Kidney (tissue), 14 donors: ENCODE measurements around the gene STON1. TPM values are rescaled to one million over a fixed set of nuclear protein-coding genes. Genes with fewer than 3 reads are reported as not detected.
"Not testable (repeated sequence)": the region's sequence is repeated elsewhere in the genome, so short reads cannot be mapped to it uniquely, and the experiment has no call there.

Experiments used
- DNase-seq, 5 donors: peaks; one replicate each; pipeline ENCODE4 v3.0.0-alpha.2; 2013 to 2020
- FAIRE-seq: peaks from 2 replicates; lab custom pipeline; 2012; peaks lifted over from hg19 to GRCh38; lab: Jason Lieb, UNC
- H3K27ac ChIP-seq, 2 donors: one replicate each; pipeline ENCODE4 v1.7.0; 2013; ENCODE audit warnings: low read depth in 2 of 2, low read length in 2 of 2, inconsistent platforms in 1 of 2
- H3K27me3 ChIP-seq: one replicate; pipeline ENCODE4 v1.7.1; 2013; ENCODE audit warnings: low read length, inconsistent platforms; ENCODE audit not compliant: control insufficient read depth, insufficient read depth
- H3K36me3 ChIP-seq, 3 donors: one replicate each; pipeline versions ENCODE4 v1.7.0 to v1.7.1; 2013; ENCODE audit warnings: low read length in 3 of 3, control low read depth in 1 of 3, inconsistent platforms in 1 of 3; ENCODE audit not compliant: insufficient read depth in 3 of 3, control insufficient read depth in 2 of 3
- H3K4me1 ChIP-seq, 3 donors: one replicate each; pipeline versions ENCODE4 v1.7.0 to v1.7.1; 2013; ENCODE audit warnings: low read length in 3 of 3, inconsistent platforms in 1 of 3, low read depth in 1 of 3; ENCODE audit not compliant: control insufficient read depth in 2 of 3, insufficient read depth in 2 of 3
- H3K4me3 ChIP-seq, 3 donors: one replicate each; pipeline versions ENCODE4 v1.7.0 to v1.8.1; 2013; ENCODE audit warnings: low read length in 3 of 3, control low read depth in 1 of 3, inconsistent platforms in 1 of 3
- H3K9ac ChIP-seq, 3 donors: one replicate each; pipeline versions ENCODE4 v1.7.0 to v1.7.1; 2013; ENCODE audit warnings: low read length in 3 of 3, control low read depth in 1 of 3, inconsistent platforms in 1 of 3
- H3K9me3 ChIP-seq, 3 donors: one replicate each; pipeline versions ENCODE4 v1.7.0 to v1.7.1; 2013; ENCODE audit warnings: low read length in 3 of 3, control low read depth in 1 of 3, inconsistent platforms in 1 of 3; ENCODE audit not compliant: control insufficient read depth in 2 of 3, insufficient read depth in 1 of 3
- intact Hi-C: fragments of 100-400 bp; cut with DNase I; formaldehyde crosslinking; loops from one replicate; pipeline ENCODE4 v1.11.1; 2022
- polyA plus RNA-seq: library from polyadenylated mRNA; stranded (reverse); fragments of 350-450 nt; fragmentation: Illumina TruSeq; extraction: RNeasy Lipid Tissue Mini Kit (QIAGEN cat#74804); gene quantifications from one replicate; pipeline ENCODE4 v1.2.3, GENCODE V29; 2014; ENCODE audit warnings: low read depth, low replicate concordance; ENCODE audit not compliant: insufficient read depth
- total RNA-seq: library from RNA; stranded (reverse); fragmentation: NEBNext Ultra II Directional; extraction: Animal tissue kit (Norgen Biotek cat#: 25700); gene quantifications from one replicate; pipeline ENCODE4 v1.2.1, GENCODE V29; 2021
- TF ChIP-seq, protein P1 (sequence below): IDR thresholded peaks from 3 replicates; pipeline ENCODE4 v1.5.1; 2012; ENCODE audit warnings: mild to moderate bottlenecking, moderate library complexity, borderline replicate concordance; ENCODE audit not compliant: insufficient read depth; ENCODE audit errors: extremely low read depth
- donor health status: control.
- donor health status: control.
- donor health status: control.
- donor health status: control.
- donor health status: control.
- donor health status: DM: yes; HTN: yes; CAD: no.
- donor health status: Normal renal cell carcinoma (clear cell type).

STON1 gene
- total and polyA plus RNA-seq, 2 donors from 2014 or later, result 5.8 to 15.7 TPM

DNA sequence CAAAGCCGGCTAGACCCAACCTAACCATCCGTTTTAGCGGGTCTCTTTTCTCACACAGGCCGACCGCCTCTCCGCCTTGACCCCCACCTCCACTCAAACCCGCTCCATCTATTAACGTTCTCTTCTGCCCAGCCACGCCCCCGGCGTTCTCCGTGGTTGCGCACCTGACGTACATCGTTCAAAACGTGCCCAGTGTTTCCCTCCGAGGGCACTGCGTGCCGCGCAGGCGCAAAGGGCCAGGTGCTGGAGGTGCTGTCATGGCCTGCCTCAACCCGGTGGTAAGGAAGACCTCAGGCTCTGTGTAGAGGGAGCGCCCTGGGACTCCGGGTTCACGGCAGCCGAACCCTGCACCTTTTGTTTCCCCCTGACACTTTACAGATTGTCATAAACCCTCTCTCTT lies 87.7 kb downstream of the STON1 start, which contains the start of gene GTF2A1L:
TSS of gene GTF2A1L (plus strand) at position 239 of the 400 bp plus-strand sequence. CDS start at position 258, 19 bp downstream.
- Histone ChIP-seq H3K27me3 (no peaks in the 10 kb centered on the region), H3K9ac (no peak within 1 kb of the TSS), H3K36me3 (no peaks in the 10 kb centered on the region), H3K27ac (no peak within 1 kb of the TSS), H3K4me1 (no peaks in the 10 kb centered on the region), H3K9me3 (no peaks in the 10 kb centered on the region), H3K4me3 (no peak within 1 kb of the TSS)
- intact Hi-C loops, result no loop called here
- DNase-seq, result peak in 1 of 5 donors; percentile 8
- FAIRE-seq, result no peak
- TF ChIP-seq, protein P1, sequence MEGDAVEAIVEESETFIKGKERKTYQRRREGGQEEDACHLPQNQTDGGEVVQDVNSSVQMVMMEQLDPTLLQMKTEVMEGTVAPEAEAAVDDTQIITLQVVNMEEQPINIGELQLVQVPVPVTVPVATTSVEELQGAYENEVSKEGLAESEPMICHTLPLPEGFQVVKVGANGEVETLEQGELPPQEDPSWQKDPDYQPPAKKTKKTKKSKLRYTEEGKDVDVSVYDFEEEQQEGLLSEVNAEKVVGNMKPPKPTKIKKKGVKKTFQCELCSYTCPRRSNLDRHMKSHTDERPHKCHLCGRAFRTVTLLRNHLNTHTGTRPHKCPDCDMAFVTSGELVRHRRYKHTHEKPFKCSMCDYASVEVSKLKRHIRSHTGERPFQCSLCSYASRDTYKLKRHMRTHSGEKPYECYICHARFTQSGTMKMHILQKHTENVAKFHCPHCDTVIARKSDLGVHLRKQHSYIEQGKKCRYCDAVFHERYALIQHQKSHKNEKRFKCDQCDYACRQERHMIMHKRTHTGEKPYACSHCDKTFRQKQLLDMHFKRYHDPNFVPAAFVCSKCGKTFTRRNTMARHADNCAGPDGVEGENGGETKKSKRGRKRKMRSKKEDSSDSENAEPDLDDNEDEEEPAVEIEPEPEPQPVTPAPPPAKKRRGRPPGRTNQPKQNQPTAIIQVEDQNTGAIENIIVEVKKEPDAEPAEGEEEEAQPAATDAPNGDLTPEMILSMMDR, result no peak

GRCh38 chr2:48619526-48619925 lies 89.6 kb downstream of the STON1 start:
- Histone ChIP-seq H3K4me1 (no peaks in the 10 kb centered on the region), H3K36me3 (no peaks in the 10 kb centered on the region), H3K27me3 (no peaks in the 10 kb centered on the region), H3K4me3 (no peak overlapping the region), H3K9ac (no peak overlapping the region), H3K27ac (no peak overlapping the region), H3K9me3 (no peaks in the 10 kb centered on the region)
- FAIRE-seq, result no peak
- DNase-seq, result no peak
- TF ChIP-seq, protein P1, result no peak
- intact Hi-C loops, result no loop called here

GRCh38 chr2:48620604-48621003 lies 90.7 kb downstream of the STON1 start:
- H3K4me3 ChIP-seq, result no peak overlapping the region
- intact Hi-C loops, result no loop called here
- TF ChIP-seq, protein P1, result no peak
- FAIRE-seq, result no peak
- H3K27ac ChIP-seq, result no peak overlapping the region
- no peaks in the 10 kb centered on the region for H3K4me1 ChIP-seq
- no peaks in the 10 kb centered on the region for H3K36me3 ChIP-seq
- no peak for DNase-seq
- H3K9me3 ChIP-seq, result no peaks in the 10 kb centered on the region
- H3K9ac ChIP-seq, result no peak overlapping the region
- no peaks in the 10 kb centered on the region for H3K27me3 ChIP-seq

DNA sequence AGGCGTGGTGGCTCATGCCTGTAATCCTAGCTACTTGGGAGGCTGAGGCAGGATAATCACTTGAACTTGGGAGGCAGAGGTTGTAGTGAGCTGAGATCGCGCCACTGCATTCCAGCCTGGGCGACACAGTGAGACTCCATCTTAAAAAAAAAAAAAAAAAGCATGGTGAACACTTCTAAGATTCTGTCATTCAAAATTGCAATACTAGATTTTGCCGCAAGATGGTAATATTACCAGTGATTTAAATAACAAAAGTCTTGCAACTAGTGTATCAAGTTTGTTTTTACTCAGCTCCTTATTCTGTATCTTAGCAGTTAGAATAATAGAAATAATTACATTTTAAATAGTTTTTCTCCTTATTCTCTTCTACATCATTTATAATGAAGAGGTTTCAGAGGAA lies 92.7 kb downstream of the STON1 start:
- H3K9ac ChIP-seq, H3K27me3 ChIP-seq, H3K9me3 ChIP-seq, intact Hi-C loops, H3K27ac ChIP-seq, H3K4me3 ChIP-seq, FAIRE-seq, DNase-seq, H3K36me3 ChIP-seq, H3K4me1 ChIP-seq: not testable (repeated sequence)
